ENCODE data around the gene PLB1. TPM values are rescaled to one million over a fixed set of nuclear protein-coding genes. Genes with fewer than 3 reads are reported as not detected.

Gene PLB1
- total and polyA plus RNA-seq, 9 of the 15 experiments (the other 6 are each of a cell fraction or from before 2014, with no cell fraction given), result 0.01 to 0.09 (median 0.07) TPM; not detected in 2

DNA sequence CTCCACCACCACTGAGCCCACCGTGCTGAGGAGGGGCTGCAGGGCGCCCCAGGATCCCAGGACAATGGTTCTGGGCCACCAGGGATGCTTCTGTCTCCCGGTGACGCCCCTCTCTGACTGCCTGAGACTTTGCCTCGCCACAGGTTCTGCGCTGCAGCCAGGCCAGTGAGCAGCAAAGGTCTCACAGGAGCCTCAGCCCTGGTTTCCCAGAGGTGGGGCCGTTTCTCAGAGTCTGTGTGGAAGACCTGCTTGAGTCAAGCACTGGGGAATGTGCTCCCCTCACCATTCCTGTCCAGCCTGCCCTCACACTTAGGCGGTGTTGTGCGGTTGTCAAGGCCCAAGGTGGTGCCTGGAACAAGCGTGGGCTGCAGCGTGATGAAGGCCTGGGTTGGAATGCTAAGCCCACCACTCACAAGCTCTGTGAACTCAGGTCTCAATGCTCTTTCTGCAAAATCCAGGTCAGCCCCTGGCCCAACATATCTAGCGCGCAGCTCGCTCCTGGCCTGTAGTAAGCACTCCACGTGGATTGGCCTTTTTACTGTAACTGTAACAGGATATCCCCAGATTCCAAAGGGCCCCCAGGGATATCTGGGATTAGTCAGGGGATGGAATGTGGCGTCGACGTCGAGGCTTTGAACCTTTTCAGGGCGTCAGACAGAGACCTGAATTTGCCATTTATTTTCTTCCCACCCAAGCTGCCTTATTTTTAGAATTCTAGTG lies 47.6 kb downstream of the PLB1 start (continued):
- TF ChIP-seq, protein P1, sequence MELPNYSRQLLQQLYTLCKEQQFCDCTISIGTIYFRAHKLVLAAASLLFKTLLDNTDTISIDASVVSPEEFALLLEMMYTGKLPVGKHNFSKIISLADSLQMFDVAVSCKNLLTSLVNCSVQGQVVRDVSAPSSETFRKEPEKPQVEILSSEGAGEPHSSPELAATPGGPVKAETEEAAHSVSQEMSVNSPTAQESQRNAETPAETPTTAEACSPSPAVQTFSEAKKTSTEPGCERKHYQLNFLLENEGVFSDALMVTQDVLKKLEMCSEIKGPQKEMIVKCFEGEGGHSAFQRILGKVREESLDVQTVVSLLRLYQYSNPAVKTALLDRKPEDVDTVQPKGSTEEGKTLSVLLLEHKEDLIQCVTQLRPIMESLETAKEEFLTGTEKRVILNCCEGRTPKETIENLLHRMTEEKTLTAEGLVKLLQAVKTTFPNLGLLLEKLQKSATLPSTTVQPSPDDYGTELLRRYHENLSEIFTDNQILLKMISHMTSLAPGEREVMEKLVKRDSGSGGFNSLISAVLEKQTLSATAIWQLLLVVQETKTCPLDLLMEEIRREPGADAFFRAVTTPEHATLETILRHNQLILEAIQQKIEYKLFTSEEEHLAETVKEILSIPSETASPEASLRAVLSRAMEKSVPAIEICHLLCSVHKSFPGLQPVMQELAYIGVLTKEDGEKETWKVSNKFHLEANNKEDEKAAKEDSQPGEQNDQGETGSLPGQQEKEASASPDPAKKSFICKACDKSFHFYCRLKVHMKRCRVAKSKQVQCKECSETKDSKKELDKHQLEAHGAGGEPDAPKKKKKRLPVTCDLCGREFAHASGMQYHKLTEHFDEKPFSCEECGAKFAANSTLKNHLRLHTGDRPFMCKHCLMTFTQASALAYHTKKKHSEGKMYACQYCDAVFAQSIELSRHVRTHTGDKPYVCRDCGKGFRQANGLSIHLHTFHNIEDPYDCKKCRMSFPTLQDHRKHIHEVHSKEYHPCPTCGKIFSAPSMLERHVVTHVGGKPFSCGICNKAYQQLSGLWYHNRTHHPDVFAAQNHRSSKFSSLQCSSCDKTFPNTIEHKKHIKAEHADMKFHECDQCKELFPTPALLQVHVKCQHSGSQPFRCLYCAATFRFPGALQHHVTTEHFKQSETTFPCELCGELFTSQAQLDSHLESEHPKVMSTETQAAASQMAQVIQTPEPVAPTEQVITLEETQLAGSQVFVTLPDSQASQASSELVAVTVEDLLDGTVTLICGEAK (IDR thresholded peaks at IDR 0.05), result no peak
- TF ChIP-seq, protein P1 (CRISPR knock-in tag; IDR thresholded peaks at IDR 0.05), result no peak
- no peak for TF ChIP-seq HNRNPLL (IDR thresholded peaks at IDR 0.05; ENCODE audit: low read depth, low read length, poor library complexity, severe bottlenecking)
- TF ChIP-seq ZNF507 (tag; conservative IDR thresholded peaks at IDR 0.05), result no peak
- no peak for TF ChIP-seq GTF2E2 (tag; IDR thresholded peaks at IDR 0.05)
- no peak for TF ChIP-seq ZNF445 (CRISPR knock-in tag; IDR thresholded peaks at IDR 0.05; ENCODE audit: low read depth)
- TF ChIP-seq SIN3A (IDR thresholded peaks at IDR 0.05; ENCODE audit: borderline replicate concordance in 2 of 2, control insufficient read depth in 1 of 2, low read depth in 2 of 2, low read length in 2 of 2), result no peak
- TF ChIP-seq GABPB1 (CRISPR knock-in tag; IDR thresholded peaks at IDR 0.05), result no peak
- TF ChIP-seq ELF1 (tag; IDR thresholded peaks at IDR 0.05), result no peak
- TF ChIP-seq ZNF184 (CRISPR knock-in tag; IDR thresholded peaks at IDR 0.05), result no peak
- no peak for TF ChIP-seq CREM (IDR thresholded peaks at IDR 0.05; ENCODE audit: low read depth)
- no peak for TF ChIP-seq IFI16 (CRISPR knock-in tag; IDR thresholded peaks at IDR 0.05)
- TF ChIP-seq HLTF (IDR thresholded peaks at IDR 0.05), result no peak
- TF ChIP-seq, protein P2, sequence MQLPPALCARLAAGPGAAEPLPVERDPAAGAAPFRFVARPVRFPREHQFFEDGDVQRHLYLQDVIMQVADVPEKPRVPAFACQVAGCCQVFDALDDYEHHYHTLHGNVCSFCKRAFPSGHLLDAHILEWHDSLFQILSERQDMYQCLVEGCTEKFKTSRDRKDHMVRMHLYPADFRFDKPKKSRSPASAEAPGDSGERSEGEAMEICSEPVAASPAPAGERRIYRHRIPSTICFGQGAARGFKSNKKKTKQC (CRISPR knock-in tag; IDR thresholded peaks at IDR 0.05), result no peak
- no peak for TF ChIP-seq OTX1 (CRISPR knock-in tag; IDR thresholded peaks at IDR 0.05)
- TF ChIP-seq, protein P3, sequence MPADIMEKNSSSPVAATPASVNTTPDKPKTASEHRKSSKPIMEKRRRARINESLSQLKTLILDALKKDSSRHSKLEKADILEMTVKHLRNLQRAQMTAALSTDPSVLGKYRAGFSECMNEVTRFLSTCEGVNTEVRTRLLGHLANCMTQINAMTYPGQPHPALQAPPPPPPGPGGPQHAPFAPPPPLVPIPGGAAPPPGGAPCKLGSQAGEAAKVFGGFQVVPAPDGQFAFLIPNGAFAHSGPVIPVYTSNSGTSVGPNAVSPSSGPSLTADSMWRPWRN (IDR thresholded peaks at IDR 0.05; ENCODE audit: low read depth), result no peak
- TF ChIP-seq NCOA4 (IDR thresholded peaks at IDR 0.05; ENCODE audit: partially characterized antibody), result no peak

Measured in K562 (cell line).